TTC549 (cell line): ENCODE results near the gene LY6G5B.
A peak's percentile ranks its signal among the peaks of the same experiment; 100 is the strongest.

ENCODE experiments used
- FAIRE-seq: peaks from 2 replicates; lab custom pipeline; 2012; peaks lifted over from hg19 to GRCh38; lab: Jason Lieb, UNC

The LY6G5B gene

GRCh38 chr6:31663126-31663960 lies 6.4 kb upstream of the LY6G5B start:
- FAIRE-seq = no peak

DNA sequence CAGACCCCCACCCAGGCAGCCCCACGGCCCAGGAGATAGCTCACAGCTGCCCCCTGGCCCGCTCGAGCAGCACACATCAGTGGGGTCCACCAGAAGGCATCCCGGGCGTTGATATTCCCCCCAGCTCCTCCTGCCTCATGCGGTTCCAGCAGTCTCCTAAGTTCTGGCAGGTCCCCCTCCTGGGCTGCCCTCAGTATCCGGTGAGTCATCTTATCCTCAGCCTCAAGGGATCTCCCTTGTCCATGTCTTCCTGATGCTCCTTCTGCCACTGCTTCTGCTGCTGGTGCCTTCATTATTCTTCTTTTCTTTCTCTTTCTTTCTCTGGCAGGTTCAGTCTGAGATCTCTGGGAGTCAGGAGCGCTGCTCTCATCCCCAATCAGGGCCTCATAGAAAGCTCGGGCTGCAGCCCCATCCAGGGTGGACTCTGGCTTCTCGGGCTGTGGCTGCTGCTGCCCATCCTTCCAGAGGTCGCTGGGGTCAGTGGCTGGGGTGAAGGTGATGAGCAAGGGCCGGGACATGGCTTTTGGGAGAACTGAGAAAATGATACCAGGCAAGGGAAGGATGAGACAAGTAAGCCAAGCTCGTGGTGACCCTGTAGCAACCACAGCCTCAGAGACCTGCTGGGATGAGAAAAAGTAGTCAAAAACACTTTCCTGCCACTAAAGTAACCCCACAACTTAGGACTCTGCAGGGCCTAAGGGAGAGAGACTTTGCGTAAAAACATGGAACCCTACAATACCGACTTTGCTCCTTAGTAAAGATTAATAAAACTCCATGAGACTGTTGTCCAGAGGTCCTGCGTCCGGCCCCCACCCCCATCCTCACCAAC lies 5.6 kb upstream of the LY6G5B start:
- FAIRE-seq = no peak

GRCh38 chr6:31664790-31665500 lies 4.8 kb upstream of the LY6G5B start, which contains the start of gene GPANK1:
Gene GPANK1, minus strand, starts transcription at chr6:31664997. Its CDS starts 519 bp downstream, at chr6:31664478.
- FAIRE-seq = peak; percentile 53

GRCh38 chr6:31665501-31666336 lies 4.1 kb upstream of the LY6G5B start, which contains the start of gene CSNK2B:
Gene CSNK2B, plus strand, starts transcription at chr6:31666080. Its CDS starts 752 bp downstream, at chr6:31666832.
- peak; percentile 69 for FAIRE-seq

GRCh38 chr6:31666337-31666965 lies 3.3 kb upstream of the LY6G5B start:
- no peak for FAIRE-seq

- no peak for FAIRE-seq
These were observed 6.6 kb downstream of the LY6G5B start for GRCh38 chr6:31676322-31676903.

- FAIRE-seq = no peak
These were observed 7.1 kb downstream of the LY6G5B start for GRCh38 chr6:31676904-31677303.

DNA sequence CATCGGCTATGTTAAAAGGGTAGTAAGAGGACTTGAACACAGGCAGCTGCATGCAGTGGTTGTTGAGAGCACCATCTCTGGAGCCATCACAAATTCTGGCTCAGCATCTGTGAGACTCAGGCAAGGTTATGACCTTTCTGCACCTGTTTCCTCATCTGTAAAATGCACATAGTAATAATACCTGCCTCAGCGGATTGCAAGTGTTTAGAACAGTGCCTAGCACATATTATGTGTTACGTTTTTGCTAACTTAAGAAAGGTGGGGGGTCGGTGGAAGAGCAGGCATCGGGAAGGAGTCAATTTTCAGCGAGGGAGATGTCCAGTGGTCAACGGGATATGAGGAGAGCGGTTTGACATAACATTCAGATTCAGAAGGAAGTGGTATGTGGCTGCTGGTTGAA lies 8.2 kb downstream of the LY6G5B start:
- no peak for FAIRE-seq

DNA sequence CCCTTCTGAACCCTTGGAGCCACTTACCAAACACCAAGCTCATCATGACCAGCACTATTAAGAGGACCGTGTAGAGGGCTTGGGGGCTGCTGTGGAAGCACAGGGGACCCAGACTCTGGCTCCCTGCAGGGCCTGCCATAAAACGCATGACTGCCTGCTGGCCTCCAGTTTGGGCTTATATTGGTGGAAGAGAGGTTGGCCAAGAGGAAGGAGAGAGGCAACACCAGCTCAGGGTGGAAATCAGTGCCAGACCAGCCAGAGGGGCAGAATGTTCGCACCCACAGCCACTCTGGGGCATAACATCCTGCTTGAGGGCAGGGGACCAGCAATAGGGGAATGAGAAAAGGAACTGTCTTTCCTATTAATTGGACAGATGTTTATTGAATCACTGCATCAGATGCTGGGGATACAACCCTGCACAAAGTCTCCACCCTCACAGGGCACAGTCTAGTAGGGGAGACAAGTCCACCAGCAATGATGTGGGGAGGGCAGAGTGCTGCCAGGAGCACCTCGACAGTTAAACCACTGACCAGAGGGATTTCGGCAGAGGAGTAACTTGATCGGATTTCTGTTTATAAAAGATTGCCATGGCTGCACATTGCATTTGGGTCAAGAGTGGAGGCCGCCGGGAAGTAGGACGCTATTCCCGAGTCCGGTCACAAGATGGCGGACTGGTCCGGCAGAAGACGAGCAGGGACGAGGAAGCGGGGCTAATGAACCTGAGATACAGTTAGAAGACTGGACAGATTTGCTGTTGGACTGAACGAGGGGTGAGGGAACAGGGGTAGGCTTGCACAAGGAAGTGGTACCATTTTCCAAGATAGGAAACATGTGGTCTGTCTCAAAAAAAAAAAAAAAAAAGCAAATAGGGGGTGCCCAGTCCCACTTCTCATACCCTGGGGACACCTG lies 10.7 kb downstream of the LY6G5B start, which contains the start of gene LY6G5C:
TSS of gene LY6G5C (minus strand) at position 842 of the 909 bp plus-strand sequence. CDS start at position 148, 694 bp downstream.
- FAIRE-seq = no peak

DNA sequence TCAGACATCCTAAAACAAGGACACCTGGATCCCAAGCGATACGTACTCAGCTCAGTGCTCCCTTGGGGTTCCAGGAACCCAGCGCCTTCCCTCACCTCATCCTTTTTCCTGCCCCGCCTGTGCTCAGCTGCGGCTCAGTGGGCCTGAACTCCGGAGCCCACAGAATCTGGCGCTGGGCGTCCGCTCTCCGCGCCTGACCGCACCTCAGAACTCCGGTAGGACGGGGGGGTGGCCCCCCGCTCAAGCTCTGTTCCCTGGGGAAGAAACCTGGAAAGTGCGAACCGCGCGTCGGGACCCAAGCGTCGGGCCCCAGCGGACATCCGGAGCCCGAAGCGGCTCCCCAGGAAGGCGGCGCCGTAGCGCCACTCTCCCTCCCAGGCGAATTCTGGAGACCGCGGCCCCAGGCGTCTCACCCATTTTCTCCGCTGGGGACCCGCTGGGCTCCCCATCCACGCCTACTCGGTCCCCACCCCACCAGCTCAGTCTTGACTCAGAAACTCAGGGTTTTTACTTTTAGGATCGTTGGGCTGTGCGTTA lies 11.4 kb downstream of the LY6G5B start:
- no peak for FAIRE-seq

- no peak for FAIRE-seq
These were observed 13.8 kb downstream of the LY6G5B start for GRCh38 chr6:31683591-31683990.

DNA sequence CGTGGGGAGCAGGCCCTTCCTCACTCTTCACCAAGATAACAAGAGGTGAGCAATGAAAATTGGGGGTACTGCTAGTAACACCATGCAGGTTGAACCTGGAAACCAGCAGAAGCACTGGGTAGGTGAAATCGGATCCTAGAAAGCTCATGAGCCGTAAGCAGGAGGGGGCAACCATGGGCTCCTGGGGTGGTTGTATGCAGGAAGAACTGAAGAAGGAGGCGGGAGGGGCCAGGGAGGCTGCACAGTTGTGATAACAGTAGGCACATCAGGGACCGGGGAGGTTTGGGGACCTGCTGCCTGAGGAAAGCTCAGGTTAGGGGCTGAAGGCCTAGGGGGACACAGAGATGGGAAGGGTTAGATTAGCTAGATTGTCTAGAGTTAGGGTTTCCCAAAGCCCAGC lies 16.7 kb downstream of the LY6G5B start:
- no peak for FAIRE-seq

DNA sequence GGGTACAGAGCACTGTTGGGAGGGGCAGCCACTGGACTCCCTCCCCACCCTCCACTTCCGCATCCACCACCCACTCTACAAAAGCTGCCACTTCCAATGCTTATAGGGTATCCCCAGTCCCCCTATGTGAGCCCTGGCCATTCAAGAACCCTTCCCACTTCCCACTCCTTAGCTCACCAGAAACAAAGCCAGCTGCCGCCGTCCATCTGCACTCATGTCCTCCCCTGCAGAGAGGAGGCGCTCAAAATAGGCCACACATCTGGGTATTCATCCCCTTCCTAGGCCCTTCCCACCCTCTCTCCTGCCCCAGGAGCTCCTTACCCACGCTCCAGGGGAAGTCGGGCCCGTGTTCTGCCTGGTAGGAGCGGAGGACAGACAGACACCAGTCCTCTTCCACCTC lies 17.5 kb downstream of the LY6G5B start:
- FAIRE-seq = no peak

DNA sequence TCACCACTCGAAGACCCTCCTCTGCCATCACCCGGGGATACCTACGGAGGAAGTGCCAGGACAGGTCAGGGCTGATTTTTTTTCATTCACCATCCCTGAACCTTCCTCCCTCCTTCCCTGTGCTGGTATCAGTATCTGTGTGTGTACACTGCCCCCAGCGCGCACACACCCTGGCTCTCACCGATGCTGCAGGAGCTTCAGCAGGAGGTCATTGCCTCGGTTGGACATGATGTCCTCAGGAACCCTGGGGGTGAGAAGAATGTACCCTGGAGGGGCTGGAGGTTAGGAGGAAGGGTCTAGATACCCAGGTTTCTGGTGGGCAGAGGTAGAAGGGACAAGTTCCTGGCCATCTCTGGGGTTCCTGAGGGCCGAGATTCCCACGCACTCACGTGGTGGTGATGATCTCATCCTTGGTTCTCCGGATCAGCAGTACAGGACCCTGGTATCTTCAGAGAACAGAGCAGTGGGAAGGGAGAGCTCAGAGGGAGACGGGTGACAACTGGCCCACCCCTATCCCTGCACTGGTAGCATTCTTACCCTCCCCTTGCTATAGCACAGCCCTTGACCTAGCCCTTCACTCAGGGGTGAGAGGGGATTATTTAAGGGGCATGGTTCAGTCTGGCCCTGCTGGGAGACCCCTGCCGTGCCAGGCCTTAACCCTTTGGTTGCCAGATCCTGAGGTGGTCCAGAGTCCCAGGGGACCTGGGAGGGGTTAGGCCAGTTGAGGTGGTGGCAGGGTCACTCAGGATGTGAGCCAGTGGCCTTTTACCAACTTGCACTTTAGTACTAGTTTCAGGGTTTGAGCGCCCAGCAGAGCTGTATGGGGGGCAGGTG lies 18.3 kb downstream of the LY6G5B start:
- FAIRE-seq = no peak

DNA sequence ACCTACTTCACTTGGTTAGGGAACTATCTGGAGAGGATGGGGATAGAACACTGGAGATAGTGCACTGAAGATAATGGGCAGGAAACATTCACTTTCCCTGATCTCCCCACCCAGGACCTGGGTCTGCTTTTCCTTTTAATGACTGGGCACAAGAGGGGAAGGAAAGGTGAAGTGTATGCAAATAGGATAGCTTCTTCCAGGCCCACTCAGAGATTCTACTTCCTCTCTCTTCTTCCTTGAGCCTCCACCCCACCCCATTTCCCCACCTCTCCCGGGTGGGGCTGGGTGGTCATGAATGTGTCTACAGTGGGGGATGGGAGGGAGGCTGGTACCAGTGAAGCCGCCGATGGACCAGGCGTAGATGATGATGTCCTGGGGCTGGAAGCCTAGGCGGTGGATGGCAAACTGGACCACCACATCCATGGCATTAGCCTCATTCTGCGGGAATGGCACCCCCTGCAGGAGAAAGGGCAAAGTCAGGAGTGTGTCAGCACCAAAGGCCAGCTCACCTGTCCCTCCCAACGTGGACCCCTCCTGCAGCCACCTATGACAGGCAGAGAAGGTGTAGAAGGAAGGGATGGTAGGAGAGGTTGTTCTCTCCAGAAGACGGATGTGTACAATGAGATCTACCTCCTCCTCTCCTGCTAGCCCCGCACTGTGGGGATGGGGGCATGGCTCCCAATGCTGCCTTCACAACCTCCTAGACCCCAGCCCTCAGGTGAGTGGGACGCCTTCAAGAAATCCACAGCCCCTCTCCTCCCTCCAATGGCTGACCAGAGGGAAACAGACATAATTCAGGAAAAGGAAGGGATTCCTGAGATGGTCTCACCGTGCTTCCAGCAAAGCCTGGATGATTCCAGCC lies 19.7 kb downstream of the LY6G5B start:
- no peak for FAIRE-seq

- no peak for FAIRE-seq
These were observed 20.7 kb downstream of the LY6G5B start for GRCh38 chr6:31690231-31691077.
